22Rv1 (cell line): ENCODE results near the gene SPRING1.
A peak's percentile ranks its signal among the peaks of the same experiment; 100 is the strongest.
"Not testable (repeated sequence)": the region's sequence is repeated elsewhere in the genome, so short reads cannot be mapped to it uniquely, and the experiment has no call there.

Experiments
- H3K27ac ChIP-seq: fragments of 450-650 bp; 2 replicates; pipeline ENCODE4 v1.5.1; 2017
- CTCF ChIP-seq: fragments of 450-650 bp; IDR thresholded peaks from 2 replicates; pipeline ENCODE4 v1.5.1; 2017; ENCODE audit warnings: mild to moderate bottlenecking
- ZFX ChIP-seq: fragments of 450-650 bp; IDR thresholded peaks from 2 replicates; pipeline ENCODE4 v1.6.1; 2017; ENCODE audit warnings: antibody characterized with exemption, borderline replicate concordance

The SPRING1 gene

GRCh38 chr12:116759783-116760621, 22.1 kb upstream of the SPRING1 start:
- peak; percentile 47 for TF ChIP-seq CTCF
- TF ChIP-seq ZFX: no peak
- no peak overlapping the region for H3K27ac ChIP-seq

GRCh38 chr12:116754783-116755182, 16.9 kb upstream of the SPRING1 start:
- H3K27ac ChIP-seq: not testable (repeated sequence)

- H3K27ac ChIP-seq: not testable (repeated sequence)
Measured at GRCh38 chr12:116754097-116754496, 16.2 kb upstream of the SPRING1 start.

- H3K27ac ChIP-seq: no peak overlapping the region
- TF ChIP-seq CTCF (no peak), ZFX (no peak)
Measured at GRCh38 chr12:116750298-116750697, 12.4 kb upstream of the SPRING1 start.

- TF ChIP-seq ZFX (no peak), CTCF (no peak)
- H3K27ac ChIP-seq: no peak overlapping the region
Measured at GRCh38 chr12:116749884-116750283, 12.0 kb upstream of the SPRING1 start.

- no peak overlapping the region for H3K27ac ChIP-seq
- TF ChIP-seq CTCF (no peak), ZFX (no peak)
Measured at GRCh38 chr12:116745554-116745953, 7.7 kb upstream of the SPRING1 start.

GRCh38 chr12:116744766-116745165, 6.9 kb upstream of the SPRING1 start:
- TF ChIP-seq CTCF (no peak), ZFX (no peak)
- no peak overlapping the region for H3K27ac ChIP-seq

GRCh38 chr12:116742787-116743186, 4.9 kb upstream of the SPRING1 start:
- not testable (repeated sequence) for H3K27ac ChIP-seq

- TF ChIP-seq CTCF (no peak), ZFX (no peak)
- no peak overlapping the region for H3K27ac ChIP-seq
Measured at GRCh38 chr12:116739381-116739887, 1.6 kb upstream of the SPRING1 start.
